Fibroblast of lung (primary cell): ENCODE results near the gene OARD1. TPM values are rescaled to one million over a fixed set of nuclear protein-coding genes. Genes with fewer than 3 reads are reported as not detected.

Source experiments
- DNase-seq, 2 donors: peaks; one replicate each; pipeline versions ENCODE4 v3.0.0 to v3.0.0-alpha.2; 2010; ENCODE audit warnings: low read depth in 2 of 2
- H2AFZ ChIP-seq: 2 replicates; pipeline ENCODE4 v1.5.1; 2012; ENCODE audit warnings: low read length, control low read depth, inconsistent platforms
- H3K27ac ChIP-seq: 2 replicates; pipeline ENCODE4 v1.5.1; 2011; ENCODE audit warnings: low read length, control low read depth; ENCODE audit not compliant: insufficient read depth
- H3K27me3 ChIP-seq: 2 replicates; pipeline ENCODE4 v1.5.1; 2011; ENCODE audit warnings: mild to moderate bottlenecking, low read length; ENCODE audit not compliant: control insufficient read depth, insufficient read depth
- H3K36me3 ChIP-seq: 2 replicates; pipeline ENCODE4 v1.5.1; 2011; ENCODE audit warnings: low read length; ENCODE audit not compliant: control insufficient read depth, insufficient read depth
- H3K4me1 ChIP-seq: 2 replicates; pipeline ENCODE4 v1.5.1; 2011; ENCODE audit warnings: low read length; ENCODE audit not compliant: control insufficient read depth, insufficient read depth; ENCODE audit errors: extremely low read depth
- H3K4me2 ChIP-seq: 2 replicates; pipeline ENCODE4 v1.5.1; 2011; ENCODE audit warnings: low read length, control low read depth; ENCODE audit not compliant: insufficient read depth; ENCODE audit errors: extremely low read depth
- H3K4me3 ChIP-seq, 4 experiments: fragments of 200-600 bp in 1 of 4; sonication (generic) in 1 of 4; replicated peaks in 1 of 4; 2 replicates each; pipeline ENCODE4 v1.5.1; 2011 to 2016; ENCODE audit warnings: low read length in 4 of 4, low read depth in 3 of 4, mild to moderate bottlenecking in 3 of 4, control low read depth in 2 of 4, inconsistent platforms in 1 of 4, mixed read lengths in 1 of 4; ENCODE audit not compliant: insufficient read depth in 1 of 4; ENCODE audit errors: control extremely low read depth in 1 of 4
- H3K79me2 ChIP-seq: 2 replicates; pipeline ENCODE4 v1.5.1; 2012; ENCODE audit warnings: mild to moderate bottlenecking, low read length, inconsistent platforms; ENCODE audit not compliant: control insufficient read depth, insufficient read depth
- H3K9ac ChIP-seq: 2 replicates; pipeline ENCODE4 v1.5.1; 2011; ENCODE audit warnings: mild to moderate bottlenecking, low read length, control low read depth; ENCODE audit not compliant: insufficient read depth
- H3K9me3 ChIP-seq: 2 replicates; pipeline ENCODE4 v1.5.1; 2012; ENCODE audit warnings: low read depth, low read length; ENCODE audit not compliant: control insufficient read depth, insufficient read depth
- H4K20me1 ChIP-seq: 2 replicates; pipeline ENCODE4 v1.5.1; 2011; ENCODE audit warnings: low read length; ENCODE audit not compliant: control insufficient read depth, insufficient read depth; ENCODE audit errors: extremely low read depth
- CTCF ChIP-seq, 2 donors: IDR thresholded peaks in 1 of 2; conservative IDR thresholded peaks in 1 of 2; 1 replicate in 1 of 2; 2 replicates in 1 of 2; pipeline ENCODE4 v1.5.1; 2011 to 2012; ENCODE audit warnings: low read length in 2 of 2, control low read depth in 1 of 2, inconsistent platforms in 1 of 2, low read depth in 1 of 2, mild to moderate bottlenecking in 1 of 2
- EZH2 ChIP-seq: IDR thresholded peaks from 2 replicates; pipeline ENCODE4 v1.5.1; 2012; ENCODE audit warnings: low read length, control low read depth, mild to moderate bottlenecking; ENCODE audit errors: missing control alignments
- polyA plus RNA-seq, 2 donors: library from polyadenylated mRNA; depleted of rRNA in 1 of 2; stranded (reverse) in 1 of 2; unstranded in 1 of 2; fragments of >200 nt; gene quantifications; 2 replicates each; pipeline ENCODE4 v1.2.1, GENCODE V29; 2011 to 2012; ENCODE audit warnings: missing spikeins in 1 of 2
- total RNA-seq: library from RNA; depleted of rRNA; stranded (reverse); fragments of >200 nt; gene quantifications from 2 replicates; pipeline ENCODE4 v1.2.1, GENCODE V29; 2014

The OARD1 gene
- total and polyA plus RNA-seq, 2 donors (not counting 1 experiment from before 2014, with no cell fraction given) = 9.8 to 12.4 TPM

- DNase-seq = no peak
These were observed 15.2 kb downstream of the OARD1 start for GRCh38 chr6:41056768-41057490.

GRCh38 chr6:41055149-41055548, 17.0 kb downstream of the OARD1 start:
- Histone ChIP-seq H3K4me3 (no peak overlapping the region), H2AFZ (no peak overlapping the region), H3K9ac (no peak overlapping the region), H4K20me1 (no peaks in the 10 kb centered on the region), H3K27me3 (no peaks in the 10 kb centered on the region), H3K4me2 (no peak overlapping the region), H3K4me1 (no peaks in the 10 kb centered on the region), H3K9me3 (no peaks in the 10 kb centered on the region), H3K36me3 (no peaks in the 10 kb centered on the region), H3K79me2 (no peaks in the 10 kb centered on the region), H3K27ac (no peak overlapping the region)
- no peak for TF ChIP-seq CTCF (conservative IDR thresholded peaks at IDR 0.05 in 1 of 2, IDR thresholded peaks at IDR 0.05 in 1 of 2; ENCODE audit: low read depth in 1 of 2, low read length in 2 of 2)
- no peak for TF ChIP-seq EZH2
- DNase-seq = no peak

More at GRCh38 chr6:41056768-41057490, 15.2 kb downstream of the OARD1 start:
- no peaks in the 10 kb centered on the region for H3K4me1 ChIP-seq
- no peak overlapping the region for H3K27ac ChIP-seq
- no peaks in the 10 kb centered on the region for H3K79me2 ChIP-seq
- no peaks in the 10 kb centered on the region for H3K36me3 ChIP-seq
- H2AFZ ChIP-seq = no peak overlapping the region
- no peaks in the 10 kb centered on the region for H3K9me3 ChIP-seq
- H4K20me1 ChIP-seq = no peaks in the 10 kb centered on the region
- no peaks in the 10 kb centered on the region for H3K27me3 ChIP-seq
- H3K4me3 ChIP-seq = no peak overlapping the region
- no peak overlapping the region for H3K9ac ChIP-seq
- H3K4me2 ChIP-seq = no peak overlapping the region
- TF ChIP-seq EZH2 = no peak
- TF ChIP-seq CTCF (conservative IDR thresholded peaks at IDR 0.05 in 1 of 2, IDR thresholded peaks at IDR 0.05 in 1 of 2; ENCODE audit: low read depth in 1 of 2, low read length in 2 of 2) = no peak

GRCh38 chr6:41054511-41054910, 17.6 kb downstream of the OARD1 start:
- Histone ChIP-seq H3K79me2 (no peaks in the 10 kb centered on the region), H3K27me3 (no peaks in the 10 kb centered on the region), H3K4me1 (no peaks in the 10 kb centered on the region), H3K36me3 (no peaks in the 10 kb centered on the region), H2AFZ (no peak overlapping the region), H3K27ac (no peak overlapping the region), H3K4me2 (no peak overlapping the region), H4K20me1 (no peaks in the 10 kb centered on the region), H3K9ac (no peak overlapping the region), H3K4me3 (no peak overlapping the region), H3K9me3 (no peaks in the 10 kb centered on the region)
- no peak for DNase-seq
- TF ChIP-seq EZH2 (no peak), CTCF (conservative IDR thresholded peaks at IDR 0.05 in 1 of 2, IDR thresholded peaks at IDR 0.05 in 1 of 2; ENCODE audit: low read depth in 1 of 2, low read length in 2 of 2) (no peak)
